Measurements from ENCODE around the gene BCAR1.

- TF ChIP-seq CTCF (IDR thresholded peaks at IDR 0.05; ENCODE audit: poor library complexity, severe bottlenecking) = no peak
- TF ChIP-seq SMC3 (conservative IDR thresholded peaks at IDR 0.05; ENCODE audit: poor library complexity) = no peak
- no peak for TF ChIP-seq EP300 (conservative IDR thresholded peaks at IDR 0.05; ENCODE audit: poor library complexity, severe bottlenecking)
- no peak for TF ChIP-seq TAF1 (IDR thresholded peaks at IDR 0.05; ENCODE audit: low read depth)
Measured at GRCh38 chr16:75208242-75208825, 43.1 kb downstream of the BCAR1 start.

All from neural cell (in vitro differentiated cells).